Stimulated activated naive CD4-positive, alpha-beta T cell treated with Interleukin-2 at 50 U/mL for 16 hours (primary cell): Measurements from ENCODE around the gene CCNJL.

Source experiments
- DNase-seq: peaks from one replicate; lab custom pipeline; 2025; lab: John Stamatoyannopoulos, UW

CCNJL gene

GRCh38 chr5:160330212-160330611, 17.8 kb upstream of the CCNJL start:
- DNase-seq = no peak

GRCh38 chr5:160327818-160328217, 15.5 kb upstream of the CCNJL start:
- DNase-seq = no peak

- no peak for DNase-seq
Observed at GRCh38 chr5:160326981-160327380, 14.6 kb upstream of the CCNJL start.

- no peak for DNase-seq
Observed at GRCh38 chr5:160325716-160326115, 13.4 kb upstream of the CCNJL start.

- DNase-seq = no peak
Observed at GRCh38 chr5:160324886-160325285, 12.5 kb upstream of the CCNJL start.

- DNase-seq = no peak
Observed at GRCh38 chr5:160318409-160318808, 6.0 kb upstream of the CCNJL start.

GRCh38 chr5:160317434-160317833, 5.1 kb upstream of the CCNJL start:
- DNase-seq = no peak

GRCh38 chr5:160315968-160316367, 3.6 kb upstream of the CCNJL start:
- DNase-seq = no peak

- no peak for DNase-seq
Observed at GRCh38 chr5:160312960-160313727, 780 bp upstream of the CCNJL start.

- DNase-seq = no peak
Observed at GRCh38 chr5:160311491-160312133, 752 bp downstream of the CCNJL start.

- no peak for DNase-seq
Observed at GRCh38 chr5:160310552-160311295, 1.6 kb downstream of the CCNJL start.

- no peak for DNase-seq
Observed at GRCh38 chr5:160310140-160310539, 2.2 kb downstream of the CCNJL start.

GRCh38 chr5:160306696-160307095, 5.7 kb downstream of the CCNJL start:
- no peak for DNase-seq

- no peak for DNase-seq
Observed at GRCh38 chr5:160305319-160305718, 7.0 kb downstream of the CCNJL start.

GRCh38 chr5:160303690-160304089, 8.7 kb downstream of the CCNJL start:
- DNase-seq = no peak

GRCh38 chr5:160298189-160298588, 14.2 kb downstream of the CCNJL start:
- DNase-seq = no peak

- no peak for DNase-seq
Observed at GRCh38 chr5:160297776-160298175, 14.6 kb downstream of the CCNJL start.

- no peak for DNase-seq
Observed at GRCh38 chr5:160297004-160297403, 15.4 kb downstream of the CCNJL start.

GRCh38 chr5:160296496-160296895, 15.9 kb downstream of the CCNJL start:
- DNase-seq = no peak

GRCh38 chr5:160293901-160294561, 18.3 kb downstream of the CCNJL start:
- DNase-seq = no peak

GRCh38 chr5:160293386-160293785, 19.0 kb downstream of the CCNJL start:
- DNase-seq = no peak

GRCh38 chr5:160291467-160291866, 20.9 kb downstream of the CCNJL start:
- no peak for DNase-seq
